GM12878 (cell line): ENCODE results near the gene BPGM.

Source experiments
- CBX5 ChIP-seq: sonication (generic); IDR thresholded peaks from 2 replicates; pipeline ENCODE4 v1.6.1; 2016; ENCODE audit warnings: low read depth, moderate library complexity, mild to moderate bottlenecking, inconsistent platforms
- DPF2 ChIP-seq: fragments of 450-650 bp; IDR thresholded peaks from 2 replicates; pipeline ENCODE4 v1.6.1; 2017; ENCODE audit warnings: mild to moderate bottlenecking
- POLR2A ChIP-seq: IDR thresholded peaks from 2 replicates; pipeline ENCODE4 v1.6.1; 2011; ENCODE audit warnings: low read depth, mild to moderate bottlenecking, low read length
- TF ChIP-seq, protein P1 (sequence below), 3 experiments: IDR thresholded peaks in 2 of 3; conservative IDR thresholded peaks in 1 of 3; 2 replicates each; pipeline ENCODE4 v1.5.1; 2011; ENCODE audit warnings: low read depth in 3 of 3, low read length in 3 of 3, mild to moderate bottlenecking in 3 of 3, control low read depth in 2 of 3, moderate library complexity in 2 of 3, inconsistent platforms in 1 of 3, mixed read lengths in 1 of 3; ENCODE audit not compliant: control insufficient read depth in 2 of 3, insufficient read depth in 1 of 3; ENCODE audit errors: extremely low read depth in 1 of 3

DNA sequence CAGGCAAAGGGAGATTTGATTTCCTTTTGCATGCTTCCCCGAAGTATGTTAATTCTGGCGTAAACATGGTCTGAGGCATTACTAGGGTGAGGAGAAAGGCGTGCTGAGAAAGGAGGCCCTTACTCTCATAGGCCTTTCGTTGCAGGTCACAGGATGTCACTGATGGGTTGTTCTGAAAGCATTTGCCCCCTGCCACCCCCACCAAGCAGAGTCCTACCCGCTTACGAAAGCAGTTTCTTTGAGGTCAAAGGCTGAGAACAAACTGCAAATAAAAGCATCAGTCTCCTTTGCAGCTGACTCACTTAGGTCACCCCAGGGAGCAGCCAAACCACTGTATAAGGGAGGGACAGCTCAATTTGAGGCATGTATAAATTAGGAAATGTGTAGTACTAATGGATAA, 57.1 kb downstream of the BPGM start:
- no peak for TF ChIP-seq DPF2
- TF ChIP-seq, protein P1, sequence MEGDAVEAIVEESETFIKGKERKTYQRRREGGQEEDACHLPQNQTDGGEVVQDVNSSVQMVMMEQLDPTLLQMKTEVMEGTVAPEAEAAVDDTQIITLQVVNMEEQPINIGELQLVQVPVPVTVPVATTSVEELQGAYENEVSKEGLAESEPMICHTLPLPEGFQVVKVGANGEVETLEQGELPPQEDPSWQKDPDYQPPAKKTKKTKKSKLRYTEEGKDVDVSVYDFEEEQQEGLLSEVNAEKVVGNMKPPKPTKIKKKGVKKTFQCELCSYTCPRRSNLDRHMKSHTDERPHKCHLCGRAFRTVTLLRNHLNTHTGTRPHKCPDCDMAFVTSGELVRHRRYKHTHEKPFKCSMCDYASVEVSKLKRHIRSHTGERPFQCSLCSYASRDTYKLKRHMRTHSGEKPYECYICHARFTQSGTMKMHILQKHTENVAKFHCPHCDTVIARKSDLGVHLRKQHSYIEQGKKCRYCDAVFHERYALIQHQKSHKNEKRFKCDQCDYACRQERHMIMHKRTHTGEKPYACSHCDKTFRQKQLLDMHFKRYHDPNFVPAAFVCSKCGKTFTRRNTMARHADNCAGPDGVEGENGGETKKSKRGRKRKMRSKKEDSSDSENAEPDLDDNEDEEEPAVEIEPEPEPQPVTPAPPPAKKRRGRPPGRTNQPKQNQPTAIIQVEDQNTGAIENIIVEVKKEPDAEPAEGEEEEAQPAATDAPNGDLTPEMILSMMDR (IDR thresholded peaks at IDR 0.05 in 2 of 3, conservative IDR thresholded peaks at IDR 0.05 in 1 of 3; ENCODE audit: control insufficient read depth in 2 of 3, extremely low read depth in 1 of 3, insufficient read depth in 1 of 3, low read depth in 3 of 3, low read length in 3 of 3), result no peak
- no peak for TF ChIP-seq CBX5
- TF ChIP-seq POLR2A, result no peak
